UCSD-AML1 (cell line): ENCODE measurements around the gene LPXN.

Source experiments
- DNase-seq: peaks from one replicate; lab custom pipeline; 2025; ENCODE audit not compliant: unreplicated experiment; lab: John Stamatoyannopoulos, UW

The LPXN gene

DNA sequence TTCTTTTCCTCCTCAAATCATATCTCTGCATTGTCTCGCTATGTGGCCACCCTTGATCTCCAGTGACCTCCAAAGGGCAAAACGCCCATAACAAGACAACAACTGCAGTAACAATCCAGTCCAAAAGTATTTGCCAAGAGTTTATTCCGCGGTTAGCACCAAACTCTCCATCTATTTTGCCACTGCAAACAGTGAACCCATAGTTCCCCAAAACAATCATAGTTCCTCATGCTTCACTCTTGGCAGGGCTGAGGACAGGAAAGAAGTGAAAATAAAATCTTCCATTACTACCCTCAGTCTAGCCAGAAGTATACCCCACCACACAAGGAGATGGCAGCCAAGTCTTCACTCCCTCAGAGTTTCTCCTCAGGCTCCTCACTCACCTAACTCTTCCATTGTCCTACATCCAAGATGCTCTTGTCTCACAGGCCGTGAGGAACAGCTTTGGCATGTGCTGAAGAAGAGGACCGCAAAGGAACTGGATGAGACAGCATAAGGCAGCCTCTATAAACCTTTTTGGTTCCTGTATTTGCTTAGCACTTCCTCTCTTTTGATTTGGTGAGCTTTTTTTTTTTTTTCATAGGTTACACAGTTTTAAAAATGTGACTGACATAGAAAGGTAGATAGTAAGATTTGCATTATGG lies at the start of gene LPXN:
Gene LPXN (minus strand): TSS at position 480 of the 644 bp plus-strand sequence. CDS start 84 bp downstream, at position 396.
- peak; percentile 32 for DNase-seq

DNA sequence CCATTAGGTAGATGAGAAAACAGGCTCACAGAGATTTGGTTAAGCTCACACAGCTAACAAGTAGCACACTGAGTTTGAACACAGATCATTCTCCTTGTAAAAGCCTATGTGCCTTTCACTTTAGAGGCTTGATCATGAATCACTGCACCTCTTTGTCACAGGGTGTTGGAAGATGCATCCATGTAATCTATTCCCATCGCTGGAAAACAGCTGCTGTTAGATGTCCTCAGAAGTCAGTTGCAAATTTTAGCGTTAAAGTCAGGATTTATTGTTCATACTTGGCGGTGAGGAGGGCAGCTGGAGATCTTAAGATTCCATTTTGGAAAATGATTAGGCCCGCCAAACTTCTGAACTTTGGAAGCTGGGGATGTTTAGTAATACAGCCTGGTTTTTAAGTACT lies 49.4 kb upstream of the LPXN start:
- DNase-seq: no peak

DNA sequence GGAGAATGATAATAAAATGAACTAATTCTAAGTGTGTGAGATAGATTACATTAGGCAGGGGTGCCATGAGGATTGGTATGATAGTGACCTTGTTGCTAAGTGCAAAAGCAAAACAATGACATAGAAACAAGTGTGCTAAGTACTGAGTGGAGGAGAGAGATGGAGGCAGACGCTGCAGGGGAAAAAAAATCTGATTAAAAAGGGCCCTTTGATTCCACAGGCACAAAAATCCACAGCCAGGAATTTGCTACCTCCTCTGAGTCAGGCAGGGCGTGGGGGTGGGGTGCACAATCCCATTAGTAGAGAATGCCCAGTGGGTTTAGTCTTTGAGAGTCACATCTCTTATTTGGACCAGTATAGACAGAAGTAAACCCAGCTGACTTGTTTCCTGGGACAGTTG lies 46.7 kb upstream of the LPXN start, which contains the start of gene CNTF:
Gene CNTF (plus strand): TSS at position 322 of the 400 bp plus-strand sequence. CDS start 88 bp downstream, outside the sequence.
- DNase-seq: no peak

- no peak for DNase-seq
Observed at GRCh38 chr11:58621586-58622262, 46.1 kb upstream of the LPXN start.

DNA sequence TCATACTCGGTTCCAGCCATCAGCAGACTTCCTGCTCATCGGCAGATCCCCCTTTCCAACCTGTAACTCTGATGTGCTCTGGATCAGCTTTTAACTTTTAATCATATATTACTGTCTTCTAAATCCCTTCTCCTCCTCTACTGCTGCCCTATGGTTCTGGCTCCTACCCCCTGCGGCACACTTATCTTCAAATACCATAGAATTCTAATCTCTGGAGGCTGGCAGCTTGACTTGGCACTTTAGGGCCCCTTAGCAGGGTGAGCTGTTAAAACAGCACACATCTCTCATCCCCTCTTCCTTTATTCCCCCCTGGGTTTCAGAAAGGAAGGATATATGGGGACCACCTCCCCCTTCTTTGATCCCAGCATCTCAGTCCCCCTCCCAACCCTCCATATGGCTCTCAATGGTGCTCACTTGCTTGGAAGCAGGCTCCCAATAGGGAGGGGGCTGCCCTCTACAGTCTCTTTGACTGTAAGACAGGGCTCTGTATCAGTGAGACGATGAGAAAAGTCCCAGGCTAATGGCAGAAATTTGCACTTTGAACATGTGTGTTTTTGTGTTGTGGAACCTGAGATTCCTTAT lies 42.4 kb upstream of the LPXN start:
- DNase-seq: no peak

- DNase-seq: no peak
Observed at GRCh38 chr11:58616594-58616993, 40.9 kb upstream of the LPXN start.

GRCh38 chr11:58615559-58615958 lies 39.9 kb upstream of the LPXN start:
- no peak for DNase-seq

DNA sequence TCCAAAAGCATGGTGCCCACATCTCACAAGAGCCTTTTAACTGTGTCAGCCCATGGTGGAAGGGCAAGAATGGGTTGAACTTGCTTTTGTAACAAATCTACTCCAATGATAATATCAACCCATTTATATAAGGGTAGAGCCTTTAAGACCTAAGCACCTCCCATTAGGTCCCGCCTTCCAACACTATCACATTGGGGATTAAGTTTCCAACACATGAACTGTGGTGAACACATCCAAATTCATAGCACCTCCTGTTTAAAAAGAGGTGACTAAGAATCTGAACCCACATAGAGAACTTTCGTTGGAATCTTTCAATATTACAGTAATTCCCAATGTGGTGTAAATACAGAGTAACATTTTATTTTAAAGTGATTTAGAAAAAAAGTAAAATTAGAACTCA lies 37.6 kb upstream of the LPXN start:
- DNase-seq: no peak

DNA sequence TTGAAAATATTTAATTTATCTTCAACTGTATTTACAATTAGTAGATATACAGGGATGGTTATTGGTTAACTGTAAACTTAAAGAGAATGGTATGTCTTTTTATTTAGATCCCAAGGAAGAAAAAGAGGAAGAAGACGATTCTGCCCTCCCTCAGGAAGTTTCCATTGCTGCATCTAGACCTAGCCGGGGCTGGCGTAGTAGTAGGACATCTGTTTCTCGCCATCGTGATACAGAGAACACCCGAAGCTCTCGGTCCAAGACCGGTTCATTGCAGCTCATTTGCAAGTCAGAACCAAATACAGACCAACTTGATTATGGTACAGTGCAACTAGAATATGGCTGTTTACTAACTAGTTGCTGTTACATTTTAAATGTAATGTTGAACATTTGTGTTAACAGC lies 34.1 kb upstream of the LPXN start:
- DNase-seq: peak; percentile 13

- no peak for DNase-seq
Observed at GRCh38 chr11:58608331-58608730, 32.7 kb upstream of the LPXN start.

- no peak for DNase-seq
Observed at GRCh38 chr11:58606930-58607714, 31.5 kb upstream of the LPXN start.

- DNase-seq: no peak
Observed at GRCh38 chr11:58600510-58600909, 24.9 kb upstream of the LPXN start.

DNA sequence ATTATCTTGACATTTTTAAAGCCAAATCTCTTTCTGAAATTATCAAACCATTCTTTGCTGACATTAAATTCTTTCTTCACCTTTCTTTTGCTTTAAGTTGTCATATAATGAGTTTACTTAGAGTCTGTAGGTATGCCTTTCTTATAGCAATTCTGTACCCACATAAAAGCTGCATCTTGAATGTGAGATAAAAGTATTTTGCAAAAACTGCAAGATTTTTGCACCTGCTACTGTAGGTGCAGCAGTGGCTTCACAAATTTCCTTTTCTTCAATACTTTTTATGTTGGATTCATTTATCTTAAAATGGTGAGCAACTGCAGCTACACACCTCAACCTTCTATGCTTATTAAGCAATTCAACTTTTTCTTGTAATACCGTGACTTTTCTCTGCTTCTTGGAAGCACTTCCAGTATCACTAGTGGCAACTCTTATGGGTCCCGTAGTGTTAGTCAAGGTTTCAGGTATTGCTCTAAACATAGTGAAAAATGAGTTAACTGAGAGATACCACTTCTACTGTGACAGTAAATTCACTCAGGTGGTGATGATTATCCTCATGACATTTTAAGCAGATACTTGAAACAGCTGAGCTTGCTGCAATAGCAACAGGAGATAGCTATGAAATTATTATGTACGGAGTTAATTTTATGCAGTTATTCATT lies 22.0 kb upstream of the LPXN start:
- no peak for DNase-seq

- no peak for DNase-seq
Observed at GRCh38 chr11:58596621-58597020, 21.0 kb upstream of the LPXN start.

DNA sequence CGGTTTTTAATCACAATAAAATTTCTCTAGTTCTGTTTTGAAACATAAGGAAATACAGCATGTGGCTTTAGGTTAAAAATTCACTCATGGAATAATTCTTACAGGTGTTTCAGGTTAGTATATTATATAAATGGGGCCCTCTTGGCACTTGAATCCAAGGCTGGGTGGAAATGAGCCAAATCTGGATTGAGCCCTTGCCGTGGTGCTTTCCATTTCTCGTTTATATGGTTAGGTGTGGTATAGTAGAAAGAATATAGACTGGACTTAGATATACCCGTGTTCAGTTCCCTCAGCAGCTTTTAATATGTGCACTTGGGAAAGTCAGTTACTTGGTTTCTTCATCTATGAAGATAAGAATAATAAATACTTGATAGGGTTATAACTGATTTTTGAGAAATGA lies 19.2 kb upstream of the LPXN start:
- no peak for DNase-seq

- DNase-seq: no peak
Observed at GRCh38 chr11:58592760-58593472, 17.3 kb upstream of the LPXN start.

DNA sequence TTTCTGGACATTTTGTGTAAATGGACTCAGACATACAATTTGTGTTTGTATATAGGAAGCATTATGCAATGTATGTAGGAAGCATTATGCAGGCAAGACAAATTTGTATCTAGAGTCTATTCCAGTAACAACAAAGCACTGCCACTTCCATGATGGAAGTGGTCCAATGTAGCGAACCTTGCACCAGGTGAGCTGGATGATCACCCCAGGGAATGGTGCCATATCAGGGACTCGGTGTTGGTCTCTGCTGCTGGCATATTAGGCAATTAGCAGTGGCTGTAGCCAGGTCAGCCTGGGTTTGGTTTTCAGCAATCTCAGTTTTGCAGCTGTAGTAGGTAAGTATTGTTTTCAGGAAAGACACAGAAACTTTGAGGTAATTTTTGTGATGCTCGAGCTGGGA lies 16.0 kb upstream of the LPXN start:
- no peak for DNase-seq

DNA sequence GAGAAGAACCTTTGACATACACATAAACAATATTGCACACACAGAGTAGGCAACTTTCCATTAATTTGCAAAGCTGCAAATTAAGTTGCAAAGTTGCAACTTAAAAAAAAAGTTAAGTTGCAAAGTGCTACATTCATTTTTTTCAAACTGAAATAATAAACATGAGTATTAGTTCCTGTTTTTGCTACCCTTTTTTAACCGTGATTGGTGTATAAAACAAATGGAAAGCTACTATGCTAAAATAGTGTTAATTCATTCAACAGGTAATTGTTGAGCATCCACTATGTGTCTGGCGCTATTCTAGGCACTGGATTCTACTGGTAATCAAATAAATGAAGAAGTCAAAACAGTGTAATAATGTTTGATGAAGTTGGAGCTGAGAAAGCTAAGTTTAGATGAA lies 11.3 kb upstream of the LPXN start:
- DNase-seq: no peak

DNA sequence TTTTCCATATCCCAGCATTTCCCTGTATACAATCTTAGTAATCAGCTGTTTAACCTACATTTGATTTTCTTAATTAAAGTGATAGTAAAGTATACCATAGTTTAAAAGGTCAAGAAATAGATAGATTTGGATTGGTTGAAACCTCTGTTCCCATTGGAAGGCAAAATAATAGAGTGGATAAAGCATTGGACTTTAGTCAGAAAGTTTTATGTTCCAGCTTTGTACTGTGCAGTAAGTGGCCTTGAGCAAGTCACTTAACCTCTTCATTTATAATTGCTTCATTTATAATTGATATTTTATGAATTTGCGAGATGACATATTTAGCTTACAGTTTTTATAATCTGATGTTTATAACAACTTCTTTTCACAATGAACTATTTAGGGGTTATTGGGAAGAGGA lies 6.8 kb upstream of the LPXN start:
- no peak for DNase-seq

DNA sequence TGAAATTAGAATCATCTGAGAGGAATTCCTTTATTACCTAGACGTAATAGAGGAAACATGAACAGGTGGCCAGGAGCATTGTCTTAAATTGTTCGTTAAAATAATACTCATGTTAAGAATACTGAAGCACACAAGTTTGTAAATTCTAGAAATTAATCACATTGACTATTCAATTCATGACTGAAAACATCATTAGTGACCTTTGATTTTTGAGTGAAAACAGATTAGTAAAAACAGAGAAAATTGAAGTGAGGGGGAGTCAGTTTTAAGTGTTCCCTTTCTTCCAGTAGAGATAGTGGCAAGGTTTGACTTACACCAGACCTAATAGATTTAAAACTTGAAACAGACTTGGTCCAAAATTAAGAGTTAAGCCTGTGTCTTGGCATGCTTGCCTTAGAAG lies 4.7 kb upstream of the LPXN start:
- no peak for DNase-seq
